Mesenchymal stem cell (in vitro differentiated cells and primary cell): ENCODE data around the gene PGS1.

Experiments used
- DNase-seq: peaks from one replicate; pipeline ENCODE4 v3.0.0-alpha.2; 2013
- H2AFZ ChIP-seq: one replicate; pipeline ENCODE4 v1.6.1; 2013; ENCODE audit warnings: low read depth, mild to moderate bottlenecking, control low read depth, inconsistent platforms, low read length, moderate library complexity
- H2AK5ac ChIP-seq: 2 replicates; pipeline ENCODE4 v1.6.1; 2013; ENCODE audit warnings: low read length, moderate library complexity, mild to moderate bottlenecking, inconsistent platforms; ENCODE audit not compliant: severe bottlenecking
- H2BK120ac ChIP-seq: one replicate; pipeline ENCODE4 v1.6.1; 2013; ENCODE audit warnings: low read depth, mild to moderate bottlenecking, inconsistent platforms, low read length, moderate library complexity
- H2BK12ac ChIP-seq, 2 experiments: one replicate each; pipeline ENCODE4 v1.6.1; 2013; ENCODE audit warnings: inconsistent platforms in 2 of 2, low read length in 2 of 2, mild to moderate bottlenecking in 2 of 2, moderate library complexity in 2 of 2, control low read depth in 1 of 2
- H2BK15ac ChIP-seq: one replicate; pipeline ENCODE4 v1.6.1; 2013; ENCODE audit warnings: mild to moderate bottlenecking, low read depth, inconsistent platforms; ENCODE audit not compliant: poor library complexity, severe bottlenecking
- H2BK5ac ChIP-seq: 2 replicates; pipeline ENCODE4 v1.6.1; 2013; ENCODE audit warnings: low read depth, mild to moderate bottlenecking, low read length, control low read depth, inconsistent platforms; ENCODE audit not compliant: poor library complexity, severe bottlenecking
- H3K14ac ChIP-seq, 2 experiments: one replicate each; pipeline ENCODE4 v1.6.1; 2013; ENCODE audit warnings: inconsistent platforms in 2 of 2, low read length in 2 of 2, control low read depth in 1 of 2, mild to moderate bottlenecking in 1 of 2, moderate library complexity in 1 of 2
- H3K18ac ChIP-seq, 2 experiments: one replicate each; pipeline ENCODE4 v1.6.1; 2013; ENCODE audit warnings: inconsistent platforms in 2 of 2, low read length in 2 of 2, control low read depth in 1 of 2, low read depth in 1 of 2, mild to moderate bottlenecking in 1 of 2
- H3K23ac ChIP-seq, 2 experiments: one replicate each; pipeline ENCODE4 v1.6.1; 2013; ENCODE audit warnings: inconsistent platforms in 2 of 2, low read length in 2 of 2, mild to moderate bottlenecking in 2 of 2, moderate library complexity in 2 of 2, control low read depth in 1 of 2
- H3K27ac ChIP-seq: 2 replicates; pipeline ENCODE4 v1.5.1; 2013; ENCODE audit warnings: mild to moderate bottlenecking, moderate library complexity, low read length, control low read depth, inconsistent platforms; ENCODE audit not compliant: poor library complexity, severe bottlenecking
- H3K27me3 ChIP-seq, 2 experiments: 2 replicates each; pipeline versions ENCODE4 v1.6.1 to v1.7.0; 2013; ENCODE audit warnings: low read length in 2 of 2, mild to moderate bottlenecking in 2 of 2, moderate library complexity in 2 of 2, control low read depth in 1 of 2, inconsistent platforms in 1 of 2; ENCODE audit not compliant: control insufficient read depth in 1 of 2, insufficient read depth in 1 of 2
- H3K36me3 ChIP-seq, 2 experiments: 2 replicates each; pipeline versions ENCODE4 v1.6.1 to v1.7.0; 2013; ENCODE audit warnings: low read length in 2 of 2, control low read depth in 1 of 2, inconsistent platforms in 1 of 2, low read depth in 1 of 2, mild to moderate bottlenecking in 1 of 2; ENCODE audit not compliant: insufficient read depth in 2 of 2, control insufficient read depth in 1 of 2
- H3K4ac ChIP-seq, 2 experiments: one replicate each; pipeline ENCODE4 v1.6.1; 2013; ENCODE audit warnings: inconsistent platforms in 2 of 2, low read length in 2 of 2, mild to moderate bottlenecking in 2 of 2, moderate library complexity in 2 of 2, control low read depth in 1 of 2, low read depth in 1 of 2
- H3K4me1 ChIP-seq: 2 replicates; pipeline ENCODE4 v1.6.1; 2013; ENCODE audit warnings: low read depth, low read length, control low read depth; ENCODE audit not compliant: control insufficient read depth, insufficient read depth
- H3K4me2 ChIP-seq: 2 replicates; pipeline ENCODE4 v1.6.1; 2013; ENCODE audit warnings: low read length, mild to moderate bottlenecking, inconsistent platforms; ENCODE audit not compliant: poor library complexity, severe bottlenecking
- H3K4me3 ChIP-seq, 2 experiments: 2 replicates each; pipeline versions ENCODE4 v1.5.1 to v1.7.0; 2013; ENCODE audit warnings: low read length in 2 of 2, mild to moderate bottlenecking in 2 of 2, control low read depth in 1 of 2, low read depth in 1 of 2; ENCODE audit not compliant: insufficient read depth in 1 of 2
- H3K79me1 ChIP-seq: replicated peaks from 2 replicates; pipeline ENCODE4 v1.6.1; 2013; ENCODE audit warnings: mild to moderate bottlenecking, control low read depth, low read length, inconsistent platforms; ENCODE audit not compliant: poor library complexity, severe bottlenecking
- H3K9ac ChIP-seq: 2 replicates; pipeline ENCODE4 v1.7.0; 2013; ENCODE audit warnings: mild to moderate bottlenecking, low read length, moderate library complexity
- H3K9me3 ChIP-seq: 2 replicates; pipeline ENCODE4 v1.7.0; 2013; ENCODE audit warnings: mild to moderate bottlenecking, low read length; ENCODE audit not compliant: control insufficient read depth
- H4K8ac ChIP-seq: one replicate; pipeline ENCODE4 v1.6.1; 2013; ENCODE audit warnings: inconsistent platforms, mild to moderate bottlenecking, low read length, moderate library complexity
- H4K91ac ChIP-seq: one replicate; pipeline ENCODE4 v1.6.1; 2013; ENCODE audit warnings: mild to moderate bottlenecking, low read length, inconsistent platforms
- WGBS: methylation state at CpG from one replicate; pipeline ENCODE4 v1.1.7; 2013; ENCODE audit warnings: mixed read lengths; 5-methylcytosine and 5-hydroxymethylcytosine counted together

PGS1 gene

GRCh38 chr17:78417531-78417909 is 39.1 kb downstream of the PGS1 start:
- peak overlapping the region; percentile 80 to 100 for H2BK12ac ChIP-seq
- H3K9ac ChIP-seq: no peak overlapping the region
- no peak for DNase-seq
- H2BK15ac ChIP-seq: peak overlapping the region; percentile 92
- H3K4me1 ChIP-seq: peaks cover 55% of the 10 kb centered on the region
- no peak overlapping the region for H2BK5ac ChIP-seq
- H3K18ac ChIP-seq: peak overlapping the region; percentile 98 to 100
- H3K36me3 ChIP-seq: peaks cover 60 to 84% of the 10 kb centered on the region in 2 experiments
- peak overlapping the region; percentile 92 for H2BK120ac ChIP-seq
- H3K27me3 ChIP-seq: no peaks in the 10 kb centered on the region
- no peak overlapping the region for H3K4me2 ChIP-seq
- peak overlapping the region in 1 of 2 experiments; percentile 96 for H3K23ac ChIP-seq
- H3K79me1 ChIP-seq: peaks cover 22% of the 10 kb centered on the region
- H2AFZ ChIP-seq: no peak overlapping the region
- peak overlapping the region; percentile 59 for H2AK5ac ChIP-seq
- H3K27ac ChIP-seq: peak overlapping the region; percentile 91
- peak overlapping the region in 1 of 2 experiments; percentile 95 for H3K14ac ChIP-seq
- no peaks in the 10 kb centered on the region for H3K9me3 ChIP-seq
- peak overlapping the region; percentile 96 for H4K8ac ChIP-seq
- H3K4me3 ChIP-seq: no peak overlapping the region
- H3K4ac ChIP-seq: peak overlapping the region; percentile 57 to 99
- H4K91ac ChIP-seq: peak overlapping the region; percentile 99
- WGBS: 98% methylated on average over 11 of the region's 13 CpGs

GRCh38 chr17:78418326-78419026 is 40.0 kb downstream of the PGS1 start:
- no peak for DNase-seq
- peaks cover 49% of the 10 kb centered on the region for H3K4me1 ChIP-seq
- H2AFZ ChIP-seq: no peak overlapping the region
- H2AK5ac ChIP-seq: peak overlapping the region; percentile 41
- peak overlapping the region in 1 of 2 experiments; percentile 56 for H3K18ac ChIP-seq
- H3K27ac ChIP-seq: no peak overlapping the region
- no peak overlapping the region for H3K14ac ChIP-seq
- no peak overlapping the region for H2BK120ac ChIP-seq
- H3K79me1 ChIP-seq: peaks cover 25% of the 10 kb centered on the region
- no peak overlapping the region for H3K4me3 ChIP-seq
- WGBS: 87% methylated on average over 10 of the region's 12 CpGs
- H3K36me3 ChIP-seq: peaks cover 60 to 89% of the 10 kb centered on the region in 2 experiments
- no peak overlapping the region for H3K9ac ChIP-seq
- H2BK12ac ChIP-seq: peak overlapping the region in 1 of 2 experiments; percentile 59
- H4K91ac ChIP-seq: no peak overlapping the region
- H2BK15ac ChIP-seq: no peak overlapping the region
- no peak overlapping the region for H3K23ac ChIP-seq
- H3K4me2 ChIP-seq: no peak overlapping the region
- no peaks in the 10 kb centered on the region for H3K27me3 ChIP-seq
- H4K8ac ChIP-seq: peak overlapping the region; percentile 35
- peak overlapping the region in 1 of 2 experiments; percentile 42 for H3K4ac ChIP-seq
- no peak overlapping the region for H2BK5ac ChIP-seq
- H3K9me3 ChIP-seq: no peaks in the 10 kb centered on the region

DNA sequence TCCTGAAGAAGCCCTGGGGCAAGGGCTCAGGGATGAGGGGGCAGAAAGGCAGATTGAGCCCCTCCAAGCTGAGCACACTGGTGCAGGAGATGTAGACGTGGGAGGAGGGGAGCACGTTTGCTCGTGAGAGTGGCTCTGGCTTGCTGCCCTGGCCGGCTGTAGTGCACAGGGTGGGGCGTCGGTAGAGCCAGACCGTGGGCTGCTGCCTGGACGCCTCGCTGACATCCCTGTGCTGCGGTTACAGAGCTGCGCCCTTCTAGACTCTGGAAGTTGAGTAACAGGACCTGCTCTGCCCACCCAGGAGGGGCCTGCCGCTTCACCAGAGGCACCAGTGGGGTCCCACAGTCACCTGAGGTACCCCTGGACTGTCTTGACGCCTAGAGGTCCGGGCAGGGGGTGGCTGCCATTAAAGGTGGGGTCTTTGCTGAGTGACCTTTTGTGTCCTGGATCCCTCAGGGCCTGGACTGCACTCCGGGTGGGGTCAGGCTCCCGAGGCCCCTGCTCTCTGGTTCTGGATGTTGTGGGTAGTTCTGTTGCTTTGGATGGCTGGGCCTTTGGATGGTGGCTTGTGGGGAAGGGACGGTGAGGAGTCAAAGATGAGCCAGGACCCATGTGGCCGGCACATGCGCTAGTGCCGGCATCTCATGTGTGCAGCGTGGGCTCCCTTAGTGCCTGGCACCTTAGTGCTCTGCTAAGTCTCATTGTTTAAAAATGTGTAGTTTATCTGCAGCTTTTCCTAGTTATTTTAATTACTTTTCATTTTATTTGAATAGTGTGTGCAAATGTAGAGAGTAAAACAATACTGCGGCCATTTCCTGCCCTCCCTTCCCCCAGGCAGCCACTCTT is 41.7 kb downstream of the PGS1 start:
- Histone ChIP-seq H2AFZ (no peak overlapping the region), H3K18ac (peak overlapping the region in 1 of 2 experiments; percentile 39), H3K79me1 (peaks cover 32% of the 10 kb centered on the region), H3K27me3 (no peaks in the 10 kb centered on the region), H3K27ac (no peak overlapping the region), H3K9me3 (no peaks in the 10 kb centered on the region), H2BK12ac (peak overlapping the region in 1 of 2 experiments; percentile 65), H2BK15ac (peak overlapping the region; percentile 15), H4K91ac (peak overlapping the region; percentile 61), H3K23ac (no peak overlapping the region), H3K4me1 (peaks cover 42% of the 10 kb centered on the region), H2BK120ac (no peak overlapping the region), H3K4me3 (no peak overlapping the region), H3K9ac (peak overlapping the region; percentile 32), H3K4me2 (no peak overlapping the region), H3K36me3 (peaks cover 59 to 90% of the 10 kb centered on the region in 2 experiments), H3K14ac (no peak overlapping the region), H4K8ac (peak overlapping the region; percentile 66), H3K4ac (peak overlapping the region in 1 of 2 experiments; percentile 24), H2AK5ac (peak overlapping the region; percentile 43), H2BK5ac (no peak overlapping the region)
- WGBS: 89% methylated on average over 21 of the region's 22 CpGs
- DNase-seq: no peak

DNA sequence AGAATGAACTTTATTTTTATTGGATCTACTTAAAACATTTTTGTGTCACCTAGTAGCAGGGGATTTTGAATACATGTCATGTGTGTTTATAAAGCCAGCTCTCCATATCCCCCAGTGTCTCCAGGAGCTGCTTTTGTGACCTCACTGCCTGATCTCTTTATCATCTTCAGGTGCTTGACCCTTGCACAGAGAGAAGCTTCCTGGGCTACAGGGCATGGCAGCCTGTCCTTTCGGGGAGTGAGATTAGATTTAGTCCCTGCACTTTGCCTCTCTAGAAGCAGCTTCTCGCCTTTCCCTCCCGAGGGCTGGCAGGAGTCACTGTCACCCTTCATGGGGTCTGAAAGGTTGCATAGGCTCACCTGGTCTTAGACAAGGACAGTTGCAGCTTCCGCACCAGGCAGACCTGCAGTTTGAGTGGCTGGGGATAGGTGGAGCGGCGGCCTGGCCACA is 42.7 kb downstream of the PGS1 start:
- Histone ChIP-seq H4K91ac (peak overlapping the region; percentile 31), H2BK120ac (peak overlapping the region; percentile 69), H3K4me3 (no peak overlapping the region), H3K79me1 (peaks cover 37% of the 10 kb centered on the region), H3K4me2 (no peak overlapping the region), H3K4ac (peak overlapping the region in 1 of 2 experiments; percentile 52), H3K4me1 (peaks cover 40% of the 10 kb centered on the region), H3K36me3 (peaks cover 67 to 91% of the 10 kb centered on the region in 2 experiments), H3K14ac (peak overlapping the region in 1 of 2 experiments; percentile 49), H3K23ac (no peak overlapping the region), H3K27ac (peak overlapping the region; percentile 8), H2BK15ac (no peak overlapping the region), H3K18ac (peak overlapping the region in 1 of 2 experiments; percentile 51), H4K8ac (peak overlapping the region; percentile 65), H3K27me3 (no peaks in the 10 kb centered on the region), H3K9ac (no peak overlapping the region), H2BK5ac (no peak overlapping the region), H3K9me3 (no peaks in the 10 kb centered on the region), H2AK5ac (peak overlapping the region; percentile 41), H2BK12ac (peak overlapping the region in 1 of 2 experiments; percentile 51), H2AFZ (no peak overlapping the region)
- DNase-seq: no peak
- WGBS: 74% methylated on average over 3 of the region's 6 CpGs
